ENCODE data around the gene MLKL. TPM values are rescaled to one million over a fixed set of nuclear protein-coding genes. Genes with fewer than 3 reads are reported as not detected.
A peak's percentile ranks its signal among the peaks of the same experiment; 100 is the strongest.

MLKL gene
- total RNA-seq, 1 experiment from 2014 or later, result 4.3 TPM

GRCh38 chr16:74651841-74652240 is 48.8 kb downstream of the MLKL start (continued):
- TF ChIP-seq AFF4 (CRISPR knock-in tag; IDR thresholded peaks at IDR 0.05; ENCODE audit: borderline replicate concordance) (no peak), NR2C2 (CRISPR knock-in tag; IDR thresholded peaks at IDR 0.05) (no peak), GTF2I (CRISPR knock-in tag; conservative IDR thresholded peaks at IDR 0.05) (no peak), SP1 (CRISPR knock-in tag; conservative IDR thresholded peaks at IDR 0.05) (no peak), ZNF671 (CRISPR knock-in tag; IDR thresholded peaks at IDR 0.05) (no peak), PRDM15 (CRISPR knock-in tag; IDR thresholded peaks at IDR 0.05) (no peak), E2F5 (CRISPR knock-in tag; IDR thresholded peaks at IDR 0.05) (no peak), ZMAT4 (CRISPR knock-in tag; IDR thresholded peaks at IDR 0.05) (no peak), ZNF281 (CRISPR knock-in tag; IDR thresholded peaks at IDR 0.05) (no peak), ZSCAN18 (CRISPR knock-in tag; IDR thresholded peaks at IDR 0.05) (no peak)

- DNase-seq (ENCODE audit: low spot score) (no peak), ATAC-seq (no peak)
- no peak overlapping the region for H3K4me3 Mint-ChIP-seq
- H3K4me1 Mint-ChIP-seq, result no peaks in the 10 kb centered on the region
- H3K9me3 Mint-ChIP-seq, result no peaks in the 10 kb centered on the region
- TF ChIP-seq ETV6 (CRISPR knock-in tag; IDR thresholded peaks at IDR 0.05) (no peak), CTCF (IDR thresholded peaks at IDR 0.05) (peak; percentile 27; the same call in 1 of the 2 replicates), JAZF1 (CRISPR knock-in tag; IDR thresholded peaks at IDR 0.05) (no peak)
- H3K27me3 Mint-ChIP-seq (ENCODE audit: low read depth), result no peaks in the 10 kb centered on the region
- no peak overlapping the region for H3K27ac Mint-ChIP-seq
- ChIA-PET CTCF (interaction anchor here (0.5 to 1.8 kb wide), 5 partner anchors 12 to 211 kb away, joined by 3 to 11 read pairs (median 4); partner anchors contain the start of gene RFWD3), POLR2A (no interaction called here)
- H3K36me3 Mint-ChIP-seq, result peaks cover 58% of the 10 kb centered on the region
These were observed 49.6 kb downstream of the MLKL start for GRCh38 chr16:74650966-74651567.

Measured in WTC11 (cell line).